HG02852 (cell line): ENCODE data around the gene CISH.

Source experiments
- ATAC-seq: cut with Tn5 transposase; IDR thresholded peaks from one replicate; pipeline ENCODE4 v1.9.1; 2021; ENCODE audit warnings: mild to moderate bottlenecking, moderate library complexity; ENCODE audit not compliant: unreplicated experiment

CISH gene

GRCh38 chr3:50637945-50638344 lies 26.4 kb upstream of the CISH start:
- ATAC-seq, result no peak

- no peak for ATAC-seq
Measured at GRCh38 chr3:50637011-50637410, 25.4 kb upstream of the CISH start.

- ATAC-seq, result no peak
Measured at GRCh38 chr3:50635066-50635465, 23.5 kb upstream of the CISH start.

DNA sequence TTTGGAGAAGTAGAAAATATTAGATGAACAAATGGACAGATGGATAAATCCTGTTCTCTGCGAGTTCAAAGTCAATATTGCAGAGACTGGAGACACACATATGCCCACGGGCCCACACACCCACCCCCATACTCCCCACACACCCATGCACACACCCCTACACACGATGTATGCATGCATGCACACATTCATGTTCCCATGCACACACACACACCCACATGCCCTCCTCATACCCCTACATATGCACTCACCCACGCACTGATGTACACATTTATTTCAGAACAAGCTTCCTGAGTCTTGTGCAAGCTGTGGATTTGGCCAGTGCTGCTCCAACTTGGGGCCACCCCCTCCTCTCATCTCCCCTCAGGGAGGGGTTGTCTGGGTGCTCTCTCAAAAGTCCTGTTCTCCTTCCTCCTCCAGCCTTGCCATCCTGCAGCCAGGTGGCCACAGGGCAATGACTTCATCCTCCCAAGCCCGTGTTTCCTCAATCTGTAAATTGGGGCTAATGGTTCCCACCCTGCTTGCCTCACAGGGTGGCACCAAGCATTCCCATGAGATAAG lies 21.7 kb upstream of the CISH start:
- ATAC-seq, result no peak

DNA sequence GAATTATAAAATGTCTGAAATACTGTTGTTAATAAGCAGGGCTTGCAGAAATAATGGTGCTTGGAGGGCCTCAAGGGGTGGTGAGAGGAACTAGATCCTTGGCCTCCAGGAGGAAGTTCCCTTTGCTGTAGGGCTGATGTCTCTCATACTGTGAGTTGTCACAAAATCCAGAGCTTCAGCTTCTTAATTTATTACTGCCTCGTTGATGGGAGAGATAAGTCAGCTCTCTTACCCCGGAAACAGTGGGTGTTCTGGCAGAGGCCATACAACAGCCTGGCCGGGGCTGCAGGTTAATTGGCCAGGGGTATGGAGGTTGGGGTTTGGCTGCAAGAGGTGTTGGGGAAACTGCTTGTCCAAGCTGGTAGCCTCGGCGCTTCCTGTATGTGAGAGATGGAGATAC lies 20.9 kb upstream of the CISH start:
- ATAC-seq, result peak; percentile 38

DNA sequence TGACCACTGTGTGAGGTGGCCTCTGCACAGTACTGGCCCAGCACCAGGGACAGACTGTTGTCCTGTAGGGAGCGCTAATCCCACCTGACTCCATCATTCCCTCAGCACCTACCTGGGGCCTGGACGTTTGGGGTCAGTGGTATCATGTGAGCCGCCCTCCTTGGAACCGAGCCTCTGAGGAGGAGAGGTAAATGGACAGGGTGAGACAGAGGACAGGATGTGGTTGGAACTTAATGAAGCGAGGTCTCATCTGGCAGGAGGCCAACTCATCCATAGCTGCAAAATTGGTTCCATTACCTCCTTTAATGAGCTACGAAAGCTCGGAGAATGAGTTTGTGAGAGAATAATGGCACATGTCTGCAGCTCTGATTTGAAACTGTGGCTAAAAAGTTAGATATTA lies 19.3 kb upstream of the CISH start:
- no peak for ATAC-seq

GRCh38 chr3:50630394-50630793 lies 18.8 kb upstream of the CISH start:
- ATAC-seq, result no peak

- ATAC-seq, result no peak
Measured at GRCh38 chr3:50628601-50629000, 17.0 kb upstream of the CISH start.

- ATAC-seq, result no peak
Measured at GRCh38 chr3:50627407-50628051, 16.0 kb upstream of the CISH start.

GRCh38 chr3:50626401-50626800 lies 14.8 kb upstream of the CISH start:
- ATAC-seq, result no peak

DNA sequence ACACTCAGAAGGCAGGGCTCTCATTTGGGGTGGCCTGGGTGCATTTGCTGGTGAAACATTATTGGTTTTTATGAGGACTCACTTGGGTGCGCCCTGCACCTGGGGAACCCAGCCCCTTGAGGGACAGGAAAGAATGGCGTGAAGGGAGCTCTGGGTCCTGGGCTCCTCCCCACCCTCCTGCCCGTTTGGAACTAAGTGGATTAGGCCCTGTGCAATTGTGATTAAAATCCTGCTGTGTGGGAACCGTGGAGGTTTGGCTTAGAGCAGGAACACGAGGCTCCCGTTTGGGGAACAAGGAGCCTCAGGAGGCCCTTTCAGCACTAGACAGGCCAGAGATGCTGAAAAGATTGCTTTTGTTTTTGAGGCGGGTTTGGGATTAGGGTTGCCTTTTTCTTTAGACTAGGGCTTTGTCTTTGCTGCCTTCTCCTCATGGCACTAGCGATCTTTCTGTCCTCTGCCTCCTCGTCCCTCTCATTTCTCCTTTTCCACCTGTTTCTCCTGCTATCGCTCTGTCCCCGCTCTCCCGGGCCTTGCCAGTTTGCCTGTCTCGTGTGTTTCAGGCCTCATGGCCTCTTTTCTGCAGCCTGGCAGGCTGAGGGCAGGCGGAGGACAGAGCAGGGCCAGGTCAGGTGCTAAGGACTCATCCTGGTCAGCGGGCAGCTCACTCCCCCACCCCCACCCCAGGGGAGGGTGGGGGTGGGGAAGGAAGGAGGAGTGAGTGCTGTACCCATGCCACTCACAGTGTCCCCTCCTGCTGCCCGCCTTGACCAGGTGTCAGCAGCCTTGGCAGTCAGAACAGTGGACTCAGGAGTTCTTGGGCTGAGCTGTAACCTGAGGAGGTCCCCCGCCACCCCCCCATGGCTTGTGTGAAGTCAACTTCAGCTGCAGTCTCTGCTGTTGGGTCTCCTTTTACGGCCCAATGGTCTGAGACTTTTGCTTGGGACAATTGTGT lies 13.9 kb upstream of the CISH start:
- ATAC-seq, result no peak

DNA sequence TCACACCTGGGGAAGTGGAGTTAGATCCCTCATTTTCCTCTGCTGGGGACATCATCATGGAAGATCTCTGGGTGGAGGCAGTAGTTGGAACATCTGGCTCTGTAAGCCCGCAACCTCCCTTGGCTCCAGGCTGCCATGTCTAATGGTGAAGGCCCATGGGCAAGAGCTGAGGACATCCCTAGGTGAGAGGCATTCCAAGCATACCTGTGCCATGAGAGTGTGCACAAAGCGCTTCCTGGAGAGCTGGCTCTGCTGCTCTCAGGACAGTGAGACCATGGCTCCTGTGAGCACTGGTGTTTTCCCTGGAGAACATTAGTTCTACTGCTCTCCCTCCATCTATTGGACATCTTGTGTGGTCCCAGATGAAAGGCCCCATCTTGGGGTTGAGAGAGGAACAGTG lies 13.1 kb upstream of the CISH start:
- ATAC-seq, result no peak

GRCh38 chr3:50623840-50624474 lies 12.4 kb upstream of the CISH start:
- ATAC-seq, result peak; percentile 46

DNA sequence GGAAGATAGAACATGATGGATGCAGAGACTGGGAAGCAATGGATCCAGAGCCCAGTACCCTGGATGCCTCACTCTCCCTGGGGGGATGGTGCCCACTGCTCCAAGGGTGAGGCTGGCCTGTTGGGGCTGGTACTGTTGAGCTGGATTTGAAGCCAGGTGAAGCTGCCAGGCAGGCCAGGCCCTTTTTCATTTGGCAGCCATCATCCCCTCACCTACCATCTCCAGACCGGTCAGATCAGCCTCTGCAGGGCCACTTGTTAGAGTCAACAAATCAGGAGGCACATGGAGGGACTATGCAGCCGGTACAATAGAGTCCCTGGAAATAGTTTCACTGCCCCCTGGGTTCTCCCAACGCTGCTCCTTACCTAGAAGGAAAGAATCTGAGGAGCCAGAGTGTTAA lies 11.3 kb upstream of the CISH start:
- ATAC-seq, result no peak

DNA sequence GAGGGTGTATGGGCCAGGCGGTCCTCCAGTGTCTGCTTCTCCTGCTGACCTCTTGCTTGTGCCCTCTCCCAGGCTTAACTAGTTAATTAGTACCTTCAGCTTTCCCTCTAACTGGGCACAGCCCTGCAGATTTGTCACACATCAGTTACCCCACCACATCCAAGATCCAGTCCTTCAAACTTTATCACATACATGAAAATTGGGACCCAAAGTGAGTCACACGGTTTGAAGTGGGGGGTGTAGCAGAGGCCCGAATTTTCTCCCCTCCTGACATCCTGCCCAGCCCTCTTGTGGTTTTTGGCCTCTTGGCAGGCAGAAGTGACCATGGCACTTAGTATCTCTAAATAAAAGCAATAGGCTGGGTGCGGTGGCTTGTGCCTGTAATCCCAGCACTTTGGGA lies 9.2 kb upstream of the CISH start:
- no peak for ATAC-seq

- no peak for ATAC-seq
Measured at GRCh38 chr3:50620420-50620819, 8.8 kb upstream of the CISH start.

GRCh38 chr3:50617911-50618481 lies 6.4 kb upstream of the CISH start:
- ATAC-seq, result no peak

- peak; percentile 21 for ATAC-seq
Measured at GRCh38 chr3:50617096-50617791, 5.7 kb upstream of the CISH start, which contains the start of gene MAPKAPK3. TSS of gene MAPKAPK3 (plus strand) at chr3:50617151. CDS start at chr3:50617566, 415 bp downstream.

GRCh38 chr3:50616770-50617095 lies 5.2 kb upstream of the CISH start:
- peak; percentile 68 for ATAC-seq

- ATAC-seq, result peak; percentile 33
Measured at GRCh38 chr3:50616003-50616769, 4.6 kb upstream of the CISH start.
